BLaER1 (cell line): ENCODE data around the gene POLR3K.

ENCODE experiments used
- H3K27ac ChIP-seq: shearing (Covaris generic); formaldehyde crosslinking; 2 replicates; pipeline ENCODE4 v1.8.1; 2022
- H3K27me3 ChIP-seq: shearing (Covaris generic); formaldehyde crosslinking; 2 replicates; pipeline ENCODE4 v1.8.1; 2022
- H3K36me3 ChIP-seq: shearing (Covaris generic); formaldehyde crosslinking; 2 replicates; pipeline ENCODE4 v1.8.1; 2022
- H3K4me1 ChIP-seq: shearing (Covaris generic); formaldehyde crosslinking; 2 replicates; pipeline ENCODE4 v1.8.1; 2022
- H3K4me2 ChIP-seq: shearing (Covaris generic); formaldehyde crosslinking; 2 replicates; pipeline ENCODE4 v1.8.1; 2022
- H3K4me3 ChIP-seq: shearing (Covaris generic); formaldehyde crosslinking; 2 replicates; pipeline ENCODE4 v1.8.1; 2022
- H3K9ac ChIP-seq: shearing (Covaris generic); formaldehyde crosslinking; 2 replicates; pipeline ENCODE4 v1.8.1; 2022
- H3K9me3 ChIP-seq: shearing (Covaris generic); formaldehyde crosslinking; 2 replicates; pipeline ENCODE4 v1.8.1; 2022
- H4K20me1 ChIP-seq: shearing (Covaris generic); formaldehyde crosslinking; 2 replicates; pipeline ENCODE4 v1.8.1; 2022
- Cebpa-rat ChIP-seq: shearing (Covaris generic); IDR thresholded peaks from 2 replicates; pipeline ENCODE4 v1.8.1; 2022

POLR3K gene

GRCh38 chr16:53346-54236 lies at the start of gene POLR3K, which contains the start of gene SNRNP25:
Gene POLR3K (minus strand): TSS chr16:53608. CDS start chr16:53586, 22 bp downstream.
Gene SNRNP25 (plus strand): TSS chr16:53828. CDS start chr16:54017, 189 bp downstream.
- Histone ChIP-seq H3K4me1 (peaks cover 42% of the 10 kb centered on the region), H4K20me1 (peaks cover 39% of the 10 kb centered on the region), H3K36me3 (peaks cover 67% of the 10 kb centered on the region), H3K27ac (peak within 1 kb of the TSS; percentile 85), H3K4me2 (peak within 1 kb of the TSS; percentile 94), H3K4me3 (peak within 1 kb of the TSS; percentile 84), H3K9ac (peak within 1 kb of the TSS; percentile 90), H3K9me3 (no peaks in the 10 kb centered on the region), H3K27me3 (no peaks in the 10 kb centered on the region)
- TF ChIP-seq Cebpa-rat: no peak

- Histone ChIP-seq H3K27ac (no peak overlapping the region), H4K20me1 (peaks cover 27% of the 10 kb centered on the region), H3K4me3 (no peak overlapping the region), H3K27me3 (no peaks in the 10 kb centered on the region), H3K36me3 (peaks cover 85% of the 10 kb centered on the region), H3K9me3 (no peaks in the 10 kb centered on the region), H3K9ac (no peak overlapping the region), H3K4me2 (no peak overlapping the region), H3K4me1 (peaks cover 14% of the 10 kb centered on the region; the same call in 1 of the 2 replicates)
- no peak for TF ChIP-seq Cebpa-rat
These were observed 48.9 kb upstream of the POLR3K start for GRCh38 chr16:102060-102855.

GRCh38 chr16:101586-101985 lies 48.2 kb upstream of the POLR3K start:
- Histone ChIP-seq H3K9me3 (no peaks in the 10 kb centered on the region), H3K27me3 (no peaks in the 10 kb centered on the region), H3K4me2 (no peak overlapping the region), H3K36me3 (peaks cover 83% of the 10 kb centered on the region), H3K4me3 (no peak overlapping the region), H3K27ac (no peak overlapping the region), H3K9ac (no peak overlapping the region), H4K20me1 (peaks cover 31% of the 10 kb centered on the region), H3K4me1 (peaks cover 17% of the 10 kb centered on the region; the same call in 1 of the 2 replicates)
- TF ChIP-seq Cebpa-rat: no peak

DNA sequence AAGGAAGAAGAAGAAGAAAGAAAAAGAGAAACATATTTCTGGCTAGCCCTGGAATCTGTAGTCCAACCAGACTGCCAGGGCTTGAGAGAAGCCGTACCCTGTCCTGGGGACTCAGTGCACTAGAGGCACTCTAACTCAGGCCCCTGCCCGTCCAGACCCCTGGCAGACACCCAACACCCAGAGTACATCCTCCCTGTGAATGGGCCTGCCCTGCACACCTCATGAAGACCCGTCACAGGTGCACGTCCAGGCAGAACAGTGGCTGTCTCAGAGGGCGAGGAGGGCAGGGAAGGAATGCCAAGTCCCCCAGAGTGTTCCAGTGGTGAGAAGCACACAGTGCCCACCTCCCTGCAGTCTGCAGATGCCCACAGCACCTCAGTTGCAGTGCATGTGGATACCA lies 47.6 kb upstream of the POLR3K start:
- H4K20me1 ChIP-seq: peaks cover 33% of the 10 kb centered on the region
- H3K4me2 ChIP-seq: no peak overlapping the region
- H3K27me3 ChIP-seq: no peaks in the 10 kb centered on the region
- H3K4me3 ChIP-seq: no peak overlapping the region
- H3K27ac ChIP-seq: no peak overlapping the region
- H3K36me3 ChIP-seq: peaks cover 82% of the 10 kb centered on the region
- no peaks in the 10 kb centered on the region for H3K9me3 ChIP-seq
- H3K4me1 ChIP-seq: peaks cover 17% of the 10 kb centered on the region; the same call in 1 of the 2 replicates
- no peak overlapping the region for H3K9ac ChIP-seq
- TF ChIP-seq Cebpa-rat: no peak

DNA sequence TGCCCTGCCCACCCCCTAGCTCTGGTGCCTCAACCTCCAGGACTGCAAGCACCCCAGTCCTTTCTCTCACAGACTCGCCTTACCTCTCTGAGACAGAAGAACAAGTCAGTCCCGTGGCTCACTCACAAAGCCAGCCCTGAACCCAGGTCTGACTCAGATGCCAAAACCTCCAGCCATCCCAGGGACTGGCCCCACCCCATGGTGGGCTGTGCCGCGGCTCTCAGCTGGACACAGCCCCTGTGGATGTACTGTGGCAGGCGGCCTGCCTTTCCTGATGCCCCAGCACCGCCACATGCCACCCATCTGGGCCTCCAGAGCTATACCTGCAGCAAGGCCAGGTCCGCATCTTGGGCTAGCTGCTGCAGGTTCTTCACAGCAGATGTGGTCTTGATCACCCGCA lies 44.4 kb upstream of the POLR3K start:
- Histone ChIP-seq H3K9me3 (no peaks in the 10 kb centered on the region), H3K4me2 (no peak overlapping the region), H3K36me3 (peaks cover 74% of the 10 kb centered on the region), H4K20me1 (peaks cover 33% of the 10 kb centered on the region), H3K27me3 (no peaks in the 10 kb centered on the region), H3K27ac (no peak overlapping the region), H3K4me1 (peaks cover 17% of the 10 kb centered on the region; the same call in 1 of the 2 replicates), H3K4me3 (no peak overlapping the region), H3K9ac (no peak overlapping the region)
- no peak for TF ChIP-seq Cebpa-rat

DNA sequence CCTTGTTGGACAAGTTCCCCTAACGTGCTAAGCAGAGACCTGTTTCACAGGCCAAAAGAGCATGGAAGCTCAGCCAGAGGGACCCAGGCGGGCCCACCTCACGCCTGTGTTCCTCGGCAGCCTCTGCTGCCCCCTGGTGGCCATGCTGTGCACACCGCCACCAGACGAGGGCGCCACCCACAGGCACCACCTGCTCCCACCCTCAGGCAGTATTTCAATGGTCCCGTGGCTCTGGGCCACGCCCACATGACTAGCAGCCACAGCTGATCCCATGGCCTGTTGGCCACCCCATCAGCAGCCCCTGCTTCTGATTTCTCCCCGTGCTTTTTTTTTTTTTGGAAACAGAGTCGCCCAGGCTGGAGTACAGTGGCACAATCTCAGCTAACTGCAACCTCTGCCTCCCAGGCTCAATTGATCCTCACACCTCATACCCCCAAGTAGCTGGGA lies 43.5 kb upstream of the POLR3K start:
- Histone ChIP-seq H3K4me3 (no peak overlapping the region), H3K27ac (no peak overlapping the region), H3K9ac (no peak overlapping the region), H3K4me2 (no peak overlapping the region; the same call in 1 of the 2 replicates), H3K36me3 (peaks cover 74% of the 10 kb centered on the region), H4K20me1 (peaks cover 26% of the 10 kb centered on the region), H3K9me3 (no peaks in the 10 kb centered on the region), H3K27me3 (no peaks in the 10 kb centered on the region), H3K4me1 (peaks cover 14% of the 10 kb centered on the region; the same call in 1 of the 2 replicates)
- no peak for TF ChIP-seq Cebpa-rat

DNA sequence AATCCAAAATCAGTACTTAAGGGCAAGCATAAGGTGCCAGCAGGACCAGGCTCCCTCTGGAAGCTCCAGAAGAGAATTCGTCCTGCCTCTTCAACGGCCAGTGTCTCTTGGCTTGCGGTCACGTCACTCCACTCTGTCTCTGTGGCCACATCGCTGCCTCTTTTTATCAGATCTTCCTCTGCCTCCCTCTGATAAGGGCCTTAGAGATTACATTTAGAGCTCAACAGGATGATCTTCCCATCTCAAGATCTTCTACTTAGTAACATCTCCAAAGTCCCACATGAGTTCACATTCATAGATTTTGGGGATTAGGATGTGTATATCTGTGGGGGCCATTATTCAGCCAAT lies 41.5 kb upstream of the POLR3K start:
- no peak for TF ChIP-seq Cebpa-rat
- H3K9ac ChIP-seq: no peak overlapping the region
- H3K9me3 ChIP-seq: no peaks in the 10 kb centered on the region
- no peaks in the 10 kb centered on the region for H3K27me3 ChIP-seq
- H3K4me3 ChIP-seq: no peak overlapping the region
- peaks cover 19% of the 10 kb centered on the region; the same call in 1 of the 2 replicates for H3K4me1 ChIP-seq
- H3K36me3 ChIP-seq: peaks cover 82% of the 10 kb centered on the region
- H4K20me1 ChIP-seq: peaks cover 27% of the 10 kb centered on the region
- H3K4me2 ChIP-seq: no peak overlapping the region
- H3K27ac ChIP-seq: no peak overlapping the region

DNA sequence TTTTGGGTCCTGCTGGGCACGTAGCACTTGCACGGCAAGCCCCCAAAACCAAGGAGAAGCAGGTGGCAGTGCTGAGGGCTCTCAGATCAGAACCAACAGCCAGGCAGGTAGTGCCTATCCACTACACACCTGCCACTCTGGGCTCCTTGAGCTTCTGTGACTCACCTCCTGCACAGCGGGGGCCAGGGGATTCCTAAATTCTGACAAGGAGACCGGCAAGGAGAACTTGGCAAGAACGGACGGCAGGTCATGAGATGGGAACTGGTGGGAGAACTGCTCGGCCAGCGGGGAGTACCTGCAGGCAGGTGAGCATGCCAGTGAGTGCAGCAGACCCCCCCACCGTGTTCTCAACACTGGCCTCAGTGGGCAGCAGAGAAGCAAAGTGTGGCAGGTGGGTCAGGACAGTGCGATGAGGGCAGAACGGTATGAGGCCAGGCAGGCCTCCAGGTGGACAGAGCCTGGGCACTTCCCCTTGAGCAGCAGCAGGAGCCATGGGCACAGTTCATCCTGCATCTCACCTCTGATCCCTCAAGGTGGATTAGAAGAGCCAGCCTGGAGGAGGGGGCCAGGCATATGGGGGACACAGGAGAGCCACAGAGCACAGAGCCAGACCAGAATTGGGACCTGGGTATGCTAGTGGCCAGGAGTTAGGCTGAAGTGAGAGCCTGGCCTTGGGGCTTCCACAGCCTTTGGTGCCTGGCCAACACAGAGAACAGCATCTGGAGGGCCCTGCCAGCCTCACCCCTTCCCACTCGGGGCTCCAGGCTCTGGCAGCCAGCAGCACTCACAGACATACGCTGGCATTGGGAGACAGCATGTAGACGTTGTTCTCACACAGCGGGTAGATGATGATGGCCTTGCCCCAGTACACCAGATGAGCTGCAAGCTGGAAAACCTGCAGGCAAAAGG lies 39.3 kb upstream of the POLR3K start:
- Histone ChIP-seq H3K4me2 (no peak overlapping the region), H3K27ac (no peak overlapping the region), H3K36me3 (peaks cover 85% of the 10 kb centered on the region), H4K20me1 (peaks cover 31% of the 10 kb centered on the region), H3K9ac (no peak overlapping the region), H3K4me3 (no peak overlapping the region), H3K27me3 (no peaks in the 10 kb centered on the region), H3K9me3 (no peaks in the 10 kb centered on the region), H3K4me1 (peaks cover 18% of the 10 kb centered on the region; the same call in 1 of the 2 replicates)
- TF ChIP-seq Cebpa-rat: no peak

DNA sequence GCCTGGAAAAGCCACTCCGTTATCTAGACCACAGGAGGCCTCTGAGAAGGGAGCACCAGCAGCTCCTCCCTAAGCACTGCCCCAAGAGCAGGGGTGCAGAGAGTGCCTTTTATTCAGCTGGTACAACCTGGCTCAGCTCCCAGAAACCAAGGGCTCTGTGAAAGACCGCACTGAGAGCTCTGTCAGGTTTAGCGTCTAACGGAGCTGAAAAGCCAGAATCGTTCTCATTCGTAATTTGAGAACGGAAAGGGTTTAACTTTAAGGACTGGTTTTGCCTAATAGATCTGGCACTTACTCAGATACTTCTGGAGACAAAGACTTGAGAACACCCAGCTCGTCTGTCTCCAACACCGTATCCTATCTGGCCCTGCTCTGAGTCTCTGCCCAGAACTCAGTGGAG lies 38.1 kb upstream of the POLR3K start:
- Histone ChIP-seq H3K4me3 (no peak overlapping the region), H3K4me1 (peaks cover 23% of the 10 kb centered on the region), H4K20me1 (peaks cover 27% of the 10 kb centered on the region), H3K36me3 (peaks cover 89% of the 10 kb centered on the region), H3K9me3 (no peaks in the 10 kb centered on the region), H3K4me2 (no peak overlapping the region), H3K27me3 (no peaks in the 10 kb centered on the region), H3K9ac (no peak overlapping the region), H3K27ac (no peak overlapping the region)
- TF ChIP-seq Cebpa-rat: no peak
